ENCODE results near the gene ELP6. TPM values are rescaled to one million over a fixed set of nuclear protein-coding genes. Genes with fewer than 3 reads are reported as not detected.

Gene ELP6
- total RNA-seq, 1 donor from 2014 or later, result 60.4 TPM

DNA sequence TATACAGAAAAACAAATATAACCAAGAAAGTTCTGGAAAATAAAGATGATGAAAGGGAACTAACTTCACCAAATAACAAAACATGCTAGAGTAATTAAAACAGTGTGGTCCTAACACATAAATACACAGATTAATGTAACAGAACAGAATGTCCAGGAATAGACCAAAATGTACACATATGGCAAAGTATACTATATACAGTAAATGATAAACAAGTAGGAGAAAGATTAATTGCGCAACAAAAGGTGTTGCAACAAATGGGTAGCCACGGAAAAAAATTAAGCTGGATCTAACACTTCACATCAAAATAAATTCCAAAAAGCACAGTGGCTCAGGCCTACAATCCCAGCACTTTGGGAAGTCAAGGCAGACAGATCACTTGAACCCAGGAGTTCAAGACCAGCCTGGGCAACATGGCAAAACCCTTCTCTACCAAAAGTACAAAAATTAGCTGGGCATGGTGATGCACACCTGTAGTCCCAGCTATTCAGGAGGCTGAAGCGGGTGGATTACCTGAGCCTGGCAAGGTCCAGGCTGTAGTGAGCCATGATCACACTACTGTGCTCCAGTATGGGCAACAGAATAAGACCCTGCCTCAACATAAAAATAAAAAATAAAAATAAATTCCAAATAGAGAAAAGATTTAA lies 57.6 kb downstream of the ELP6 start:
- Mint-ChIP-seq H3K9me3 (peaks cover 6% of the 10 kb centered on the region), H3K4me1 (peaks cover 8% of the 10 kb centered on the region), H3K36me3 (ENCODE audit: low read depth) (peaks cover 11% of the 10 kb centered on the region), H3K27ac (ENCODE audit: unreplicated experiment) (no peak overlapping the region), H3K27me3 (ENCODE audit: low read depth) (no peaks in the 10 kb centered on the region), H3K4me3 (no peak overlapping the region)
- TF ChIP-seq, protein P1, sequence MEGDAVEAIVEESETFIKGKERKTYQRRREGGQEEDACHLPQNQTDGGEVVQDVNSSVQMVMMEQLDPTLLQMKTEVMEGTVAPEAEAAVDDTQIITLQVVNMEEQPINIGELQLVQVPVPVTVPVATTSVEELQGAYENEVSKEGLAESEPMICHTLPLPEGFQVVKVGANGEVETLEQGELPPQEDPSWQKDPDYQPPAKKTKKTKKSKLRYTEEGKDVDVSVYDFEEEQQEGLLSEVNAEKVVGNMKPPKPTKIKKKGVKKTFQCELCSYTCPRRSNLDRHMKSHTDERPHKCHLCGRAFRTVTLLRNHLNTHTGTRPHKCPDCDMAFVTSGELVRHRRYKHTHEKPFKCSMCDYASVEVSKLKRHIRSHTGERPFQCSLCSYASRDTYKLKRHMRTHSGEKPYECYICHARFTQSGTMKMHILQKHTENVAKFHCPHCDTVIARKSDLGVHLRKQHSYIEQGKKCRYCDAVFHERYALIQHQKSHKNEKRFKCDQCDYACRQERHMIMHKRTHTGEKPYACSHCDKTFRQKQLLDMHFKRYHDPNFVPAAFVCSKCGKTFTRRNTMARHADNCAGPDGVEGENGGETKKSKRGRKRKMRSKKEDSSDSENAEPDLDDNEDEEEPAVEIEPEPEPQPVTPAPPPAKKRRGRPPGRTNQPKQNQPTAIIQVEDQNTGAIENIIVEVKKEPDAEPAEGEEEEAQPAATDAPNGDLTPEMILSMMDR (conservative IDR thresholded peaks at IDR 0.05), result no peak
- no peak for DNase-seq (ENCODE audit: low read depth, low spot score)

DNA sequence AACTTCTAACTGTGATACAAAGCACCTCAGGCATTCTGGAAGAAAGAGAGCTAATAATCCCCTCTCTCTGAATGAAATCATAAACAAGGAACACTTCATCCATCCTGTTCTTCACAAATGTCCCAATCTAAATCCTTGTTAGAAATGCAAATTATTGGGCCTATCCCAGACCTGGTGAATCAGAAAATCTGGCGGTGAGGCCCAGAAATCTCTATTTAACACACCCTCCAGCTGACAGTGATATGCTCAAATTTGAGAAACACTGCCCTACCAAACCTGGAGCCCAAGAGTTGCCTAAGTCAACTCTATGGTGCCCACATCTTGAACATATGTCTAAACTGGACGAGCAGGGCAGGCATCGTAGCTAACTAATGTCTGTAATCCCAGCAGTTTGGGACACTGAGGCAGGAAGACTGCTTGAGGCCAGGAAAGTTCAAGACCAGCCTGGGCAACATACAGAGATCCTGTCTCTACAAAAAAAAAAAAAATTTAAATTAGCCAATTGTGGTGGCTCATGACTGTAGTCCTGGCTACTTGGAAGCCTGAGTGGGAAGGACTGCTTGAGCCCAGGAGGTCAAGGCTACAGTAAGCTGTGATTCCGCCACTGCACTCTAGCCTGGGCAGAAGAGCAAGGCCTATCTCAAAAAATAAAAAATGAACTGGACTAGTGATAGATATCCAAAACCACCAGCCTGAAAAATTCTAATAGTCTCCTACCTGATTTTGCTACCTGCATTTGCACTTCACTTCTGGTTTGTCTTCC lies 60.9 kb downstream of the ELP6 start:
- peak overlapping the region; percentile 57 for H3K27ac Mint-ChIP-seq (ENCODE audit: unreplicated experiment)
- peaks cover 3% of the 10 kb centered on the region for H3K36me3 Mint-ChIP-seq (ENCODE audit: low read depth)
- no peaks in the 10 kb centered on the region for H3K4me1 Mint-ChIP-seq
- no peak for DNase-seq (ENCODE audit: low read depth, low spot score)
- H3K27me3 Mint-ChIP-seq (ENCODE audit: low read depth), result no peaks in the 10 kb centered on the region
- peaks cover 5% of the 10 kb centered on the region for H3K9me3 Mint-ChIP-seq
- TF ChIP-seq, protein P1 (conservative IDR thresholded peaks at IDR 0.05), result no peak
- H3K4me3 Mint-ChIP-seq, result no peak overlapping the region

Other genes with a start within 250 kb of the ELP6 start
- 6.9 and 7.1 TPM in 2 replicates for gene KIF9, start 230.9 kb downstream of the ELP6 start, total RNA-seq
- gene KLHL18, start 230.8 kb downstream of the ELP6 start, total RNA-seq, result 36.1 and 39.1 TPM in 2 replicates
- gene PTPN23, start 132.7 kb downstream of the ELP6 start, total RNA-seq, result 43.9 and 47.2 TPM in 2 replicates
- 90.2 and 103 TPM in 2 replicates for gene SCAP, start 37.8 kb downstream of the ELP6 start, total RNA-seq
- gene CSPG5, start 65.2 kb upstream of the ELP6 start, total RNA-seq, result 21.9 and 23.3 TPM in 2 replicates

Data from neural crest cell (in vitro differentiated cells).